HepG2 (cell line): ENCODE data around the gene HPS3. TPM values are rescaled to one million over a fixed set of nuclear protein-coding genes. Genes with fewer than 3 reads are reported as not detected.

Experiments used
- ATAC-seq: fragments of 200-7000 bp; cut with Tn5 transposase; 3 replicates; pipeline ENCODE4 v1.9.1; 2020; ENCODE audit warnings: mild to moderate bottlenecking, moderate library complexity
- BruUV-seq: library from RNA; stranded (reverse); fragments of 400-500 nt; replicated peaks from 2 replicates; lab custom pipeline; 2021; lab: Mats Ljungman, UMichigan
- CTCF ChIA-PET: fragments of 300-600 bp; formaldehyde crosslinking; extraction: SDS; loops from one replicate; lab custom pipeline; 2021; ENCODE audit warnings: low total read pairs, inconsistent platforms, low intra/inter-chr PET ratio; lab: Yijun Ruan, JAX
- POLR2A ChIA-PET: fragments of 350-600 bp; sonication (Branson Sonifier 250); formaldehyde crosslinking; loops from one replicate; lab custom pipeline; 2020; ENCODE audit warnings: antibody characterized with exemption, inconsistent platforms; lab: Yijun Ruan, JAX
- DNase-seq: peaks from one replicate; pipeline ENCODE4 v3.0.0-alpha.2; 2015; ENCODE audit warnings: low spot score
- FAIRE-seq: peaks from 3 replicates; lab custom pipeline; 2011; peaks lifted over from hg19 to GRCh38; lab: Jason Lieb, UNC
- H2AFZ ChIP-seq: one replicate; pipeline ENCODE4 v1.6.1; 2011; ENCODE audit warnings: low read length, inconsistent platforms
- H3K27ac ChIP-seq: fragments of 300-600 bp; 3 replicates; pipeline ENCODE4 v1.8.0; 2011; ENCODE audit warnings: mixed run types, mild to moderate bottlenecking, mixed read lengths, low read length, inconsistent platforms; ENCODE audit not compliant: insufficient read depth; ENCODE audit errors: extremely low read length
- H3K27me3 ChIP-seq, 2 experiments: fragments of 200-600 bp in 1 of 2; 2 replicates in 1 of 2; 3 replicates in 1 of 2; pipeline versions ENCODE4 v1.6.0 to v1.8.0; 2011; ENCODE audit warnings: low read length in 2 of 2, mild to moderate bottlenecking in 2 of 2, moderate library complexity in 2 of 2, inconsistent platforms in 1 of 2; ENCODE audit not compliant: insufficient read depth in 2 of 2, control insufficient read depth in 1 of 2
- H3K36me3 ChIP-seq, 2 experiments: fragments of 200-600 bp in 1 of 2; replicated peaks in 1 of 2; 2 replicates in 1 of 2; 3 replicates in 1 of 2; pipeline versions ENCODE4 v1.5.1 to v1.8.0; 2011; ENCODE audit warnings: low read length in 2 of 2, inconsistent platforms in 1 of 2; ENCODE audit not compliant: insufficient read depth in 2 of 2, control insufficient read depth in 1 of 2
- H3K4me1 ChIP-seq: 2 replicates; pipeline ENCODE4 v1.5.1; 2012; ENCODE audit warnings: low read length, inconsistent platforms; ENCODE audit not compliant: insufficient read depth
- H3K4me2 ChIP-seq: 2 replicates; pipeline ENCODE4 v1.6.0; 2011; ENCODE audit warnings: low read depth, low read length, inconsistent platforms
- H3K4me3 ChIP-seq, 3 experiments: fragments of 200-600 bp in 1 of 3; sonication (generic), shearing (Covaris generic) in 1 of 3; replicated peaks in 1 of 3; 2 replicates each; pipeline ENCODE4 v1.5.1; 2011 to 2016; ENCODE audit warnings: low read length in 3 of 3, inconsistent platforms in 2 of 3, low read depth in 2 of 3, mild to moderate bottlenecking in 2 of 3, control low read depth in 1 of 3, mixed read lengths in 1 of 3; ENCODE audit not compliant: insufficient read depth in 1 of 3
- H3K79me2 ChIP-seq: one replicate; pipeline ENCODE4 v1.6.1; 2011; ENCODE audit warnings: low read length, inconsistent platforms; ENCODE audit not compliant: insufficient read depth
- H3K9ac ChIP-seq: 2 replicates; pipeline ENCODE4 v1.6.0; 2011; ENCODE audit warnings: mild to moderate bottlenecking, low read depth, low read length, inconsistent platforms; ENCODE audit not compliant: insufficient read depth
- H3K9me3 ChIP-seq: 2 replicates; pipeline ENCODE4 v1.5.1; 2012; ENCODE audit warnings: mild to moderate bottlenecking, low read length
- H4K20me1 ChIP-seq: 2 replicates; pipeline ENCODE4 v1.6.0; 2011; ENCODE audit warnings: inconsistent platforms, mild to moderate bottlenecking, low read length, moderate library complexity; ENCODE audit not compliant: insufficient read depth
- KDM5B ChIP-seq: sonication (generic); formaldehyde crosslinking; IDR thresholded peaks from 2 replicates; pipeline ENCODE4 v1.4.0; 2020; ENCODE audit warnings: missing genetic modification reagents, mild to moderate bottlenecking, borderline replicate concordance
- MAFK ChIP-seq, 2 experiments: IDR thresholded peaks in 1 of 2; conservative IDR thresholded peaks in 1 of 2; 2 replicates each; pipeline ENCODE4 v1.6.1; 2011; ENCODE audit warnings: improper control_type of control experiment in 2 of 2, low read length in 2 of 2
- TCF7 ChIP-seq: sonication (generic); IDR thresholded peaks from 2 replicates; pipeline ENCODE4 v1.6.1; 2016; ENCODE audit warnings: antibody characterized with exemption, low read depth
- ZNF205 ChIP-seq: IDR thresholded peaks from 2 replicates; pipeline ENCODE4 v1.6.1; 2018; ENCODE audit warnings: missing biosample characterization, missing genetic modification reagents
- ZNF446 ChIP-seq: sonication (generic); formaldehyde crosslinking; IDR thresholded peaks from 2 replicates; pipeline ENCODE4 v1.5.0; 2020; ENCODE audit warnings: mild to moderate bottlenecking, missing genetic modification reagents
- ZUFSP ChIP-seq: sonication (generic); formaldehyde crosslinking; IDR thresholded peaks from 2 replicates; pipeline ENCODE4 v1.9.0; 2021; ENCODE audit warnings: missing genetic modification reagents, mild to moderate bottlenecking, borderline replicate concordance
- WGBS: methylation state at CpG from one replicate; pipeline ENCODE4 v1.1.6; 2017; ENCODE audit warnings: low lambda C conversion rate; 5-methylcytosine and 5-hydroxymethylcytosine counted together
- in situ Hi-C: cut with HindIII; loops from 2 replicates; pipeline ENCODE4 v1.10.0; 2017; ENCODE audit warnings: low pct_unique_long_range_greater_than_20kb; ENCODE audit not compliant: extremely low pct_ligation_motif_present
- intact Hi-C: fragments of 100-400 bp; cut with micrococcal nuclease; formaldehyde crosslinking; loops from one replicate; pipeline ENCODE4 v1.10.0; 2022; ENCODE audit not compliant: unreplicated experiment
- polyA plus RNA-seq, 8 experiments: library from polyadenylated mRNA; depleted of rRNA in 3 of 8; stranded (reverse) in 7 of 8; unstranded in 1 of 8; fragments of >200 nt; fragmentation: Illumina TruSeq in 4 of 8; extraction: Trizol in 4 of 8; gene quantifications; 2 replicates each; pipeline versions ENCODE4 v1.2.1 to v1.2.3, GENCODE V29; 2011 to 2016; ENCODE audit warnings: low read depth in 4 of 8, missing spikeins in 1 of 8, mixed read lengths in 1 of 8; ENCODE audit not compliant: insufficient read depth in 1 of 8
- total RNA-seq, 5 experiments: library from RNA; depleted of rRNA; stranded (reverse); fragments of >200 nt; fragmentation: Illumina TruSeq; extraction: Trizol; gene quantifications; 2 replicates each; pipeline ENCODE4 v1.2.3, GENCODE V29; 2016; ENCODE audit warnings: low read depth in 1 of 5
- TF ChIP-seq, protein P1 (sequence below): IDR thresholded peaks from 2 replicates; pipeline ENCODE4 v1.6.1; 2016

Gene HPS3
- total and polyA plus RNA-seq, 2 of the 13 experiments (the other 11 are each of a cell fraction or from before 2014, with no cell fraction given), result 9.5 to 18.9 TPM

- no peak for TF ChIP-seq ZNF446
- TF ChIP-seq, protein P1, sequence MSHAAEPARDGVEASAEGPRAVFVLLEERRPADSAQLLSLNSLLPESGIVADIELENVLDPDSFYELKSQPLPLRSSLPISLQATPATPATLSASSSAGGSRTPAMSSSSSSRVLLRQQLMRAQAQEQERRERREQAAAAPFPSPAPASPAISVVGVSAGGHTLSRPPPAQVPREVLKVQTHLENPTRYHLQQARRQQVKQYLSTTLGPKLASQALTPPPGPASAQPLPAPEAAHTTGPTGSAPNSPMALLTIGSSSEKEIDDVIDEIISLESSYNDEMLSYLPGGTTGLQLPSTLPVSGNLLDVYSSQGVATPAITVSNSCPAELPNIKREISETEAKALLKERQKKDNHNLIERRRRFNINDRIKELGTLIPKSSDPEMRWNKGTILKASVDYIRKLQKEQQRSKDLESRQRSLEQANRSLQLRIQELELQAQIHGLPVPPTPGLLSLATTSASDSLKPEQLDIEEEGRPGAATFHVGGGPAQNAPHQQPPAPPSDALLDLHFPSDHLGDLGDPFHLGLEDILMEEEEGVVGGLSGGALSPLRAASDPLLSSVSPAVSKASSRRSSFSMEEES (CRISPR knock-in tag), result no peak
- no peak for TF ChIP-seq ZNF205 (CRISPR knock-in tag)
- no peak for TF ChIP-seq KDM5B
Measured at GRCh38 chr3:149080699-149081091, 48.7 kb upstream of the HPS3 start (continued).

DNA sequence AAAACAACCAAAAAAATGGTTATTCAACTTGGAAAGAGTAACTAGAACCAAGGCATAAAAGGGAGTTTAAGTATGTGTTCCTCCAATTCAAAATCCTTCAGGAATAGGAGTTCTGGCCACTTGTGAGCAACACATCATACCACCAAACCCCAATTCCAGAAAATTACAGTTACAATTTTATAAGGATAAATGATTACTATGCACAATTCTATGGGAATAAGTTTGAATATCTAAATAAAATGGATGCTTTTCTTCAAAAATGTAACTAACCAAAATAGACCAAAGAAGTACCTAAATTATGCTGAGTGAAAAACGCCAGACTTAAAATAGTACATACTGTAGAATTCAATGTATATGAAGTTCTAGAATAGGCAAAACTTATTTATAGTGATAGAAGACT is 47.7 kb upstream of the HPS3 start:
- POLR2A ChIA-PET, result no interaction called here
- H3K9me3 ChIP-seq, result no peaks in the 10 kb centered on the region
- TF ChIP-seq MAFK (conservative IDR thresholded peaks at IDR 0.05 in 1 of 2, IDR thresholded peaks at IDR 0.05 in 1 of 2; ENCODE audit: low read length in 2 of 2) (peak; percentile 16 to 27; a peak in 2 of 4 replicates), TCF7 (no peak), ZUFSP (no peak)
- TF ChIP-seq, all 625 proteins: peak for 1
- Histone ChIP-seq H3K36me3 (peaks cover 0 to 4% of the 10 kb centered on the region in 2 experiments; a peak in 1 of 5 replicates), H3K27me3 (no peaks in the 10 kb centered on the region; a peak in 1 of 5 replicates), H3K4me2 (no peak overlapping the region), H3K4me3 (no peak overlapping the region), H3K27ac (no peak overlapping the region), H2AFZ (no peak overlapping the region), H4K20me1 (no peaks in the 10 kb centered on the region), H3K79me2 (peaks cover 13% of the 10 kb centered on the region), H3K9ac (no peak overlapping the region), H3K4me1 (peaks cover 20% of the 10 kb centered on the region)
- intact Hi-C loops (loop anchor here (10.0 kb wide), 1 partner anchor 127 kb away; no protein-coding TSS in a partner anchor), in situ Hi-C loops (no loop called here)
- DNase-seq (no peak), FAIRE-seq (no peak), ATAC-seq (no peak)
- no TSS peak for BruUV-seq
- CTCF ChIA-PET, result no interaction called here
- 93% methylated on average over 1 of the region's 1 CpG for WGBS
